ENCODE data around the gene TWNK.

TWNK gene

GRCh38 chr10:100998183-100998990 lies 11.0 kb downstream of the TWNK start:
- peak; percentile 70 for DNase-seq

- DNase-seq: peak; percentile 20
These were observed 11.8 kb downstream of the TWNK start for GRCh38 chr10:100998991-100999741.

GRCh38 chr10:100999742-101000126 lies 12.4 kb downstream of the TWNK start, which contains the start of gene LZTS2:
Gene LZTS2 (plus strand): TSS chr10:100999808. CDS start chr10:101002539, 2,731 bp downstream.
- DNase-seq: no peak

- no peak for DNase-seq
These were observed 13.0 kb downstream of the TWNK start for GRCh38 chr10:101000127-101000914.

GRCh38 chr10:101000915-101001658 lies 13.7 kb downstream of the TWNK start:
- no peak for DNase-seq

- DNase-seq: no peak
These were observed 14.3 kb downstream of the TWNK start for GRCh38 chr10:101001659-101002035.

GRCh38 chr10:101002456-101002855 lies 15.1 kb downstream of the TWNK start:
- DNase-seq: no peak

- DNase-seq: no peak
These were observed 16.4 kb downstream of the TWNK start for GRCh38 chr10:101003639-101004206.

GRCh38 chr10:101005361-101005760 lies 18.0 kb downstream of the TWNK start:
- DNase-seq: no peak

- DNase-seq: no peak
These were observed 18.7 kb downstream of the TWNK start for GRCh38 chr10:101005869-101006567.

- no peak for DNase-seq
These were observed 19.3 kb downstream of the TWNK start for GRCh38 chr10:101006593-101007098.

GRCh38 chr10:101007099-101007711 lies 19.9 kb downstream of the TWNK start:
- no peak for DNase-seq

GRCh38 chr10:101007915-101008822 lies 20.8 kb downstream of the TWNK start:
- DNase-seq: no peak

GRCh38 chr10:101008823-101009423 lies 21.6 kb downstream of the TWNK start:
- DNase-seq: no peak

- no peak for DNase-seq
These were observed 23.0 kb downstream of the TWNK start for GRCh38 chr10:101010329-101010728.

GRCh38 chr10:101011517-101012423 lies 24.4 kb downstream of the TWNK start:
- DNase-seq: no peak

GRCh38 chr10:101012525-101013364 lies 25.4 kb downstream of the TWNK start:
- peak; percentile 78 for DNase-seq

Data from COR-L47 (cell line).